Measurements from ENCODE around the gene SMC5.
A peak's percentile ranks its signal among the peaks of the same experiment; 100 is the strongest.
"Not testable (repeated sequence)": the region's sequence is repeated elsewhere in the genome, so short reads cannot be mapped to it uniquely, and the experiment has no call there.

SMC5 gene

DNA sequence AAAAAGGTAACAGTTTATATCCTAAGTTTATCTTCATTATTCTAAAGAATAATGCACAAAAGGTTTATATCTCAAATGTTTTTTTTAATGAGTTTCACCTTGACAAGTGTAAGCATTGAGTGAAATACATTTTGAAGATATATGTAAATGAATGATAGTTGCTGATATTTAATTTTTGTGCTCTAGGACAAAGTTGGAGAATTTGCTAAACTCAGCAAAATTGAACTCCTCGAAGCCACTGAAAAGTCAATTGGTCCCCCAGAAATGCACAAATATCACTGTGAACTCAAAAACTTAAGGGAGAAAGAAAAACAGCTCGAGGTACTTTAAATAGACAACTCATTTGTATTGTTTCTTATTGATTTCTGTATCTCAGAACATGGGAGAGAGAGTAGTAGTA lies 19.5 kb downstream of the SMC5 start:
- FAIRE-seq = no peak

DNA sequence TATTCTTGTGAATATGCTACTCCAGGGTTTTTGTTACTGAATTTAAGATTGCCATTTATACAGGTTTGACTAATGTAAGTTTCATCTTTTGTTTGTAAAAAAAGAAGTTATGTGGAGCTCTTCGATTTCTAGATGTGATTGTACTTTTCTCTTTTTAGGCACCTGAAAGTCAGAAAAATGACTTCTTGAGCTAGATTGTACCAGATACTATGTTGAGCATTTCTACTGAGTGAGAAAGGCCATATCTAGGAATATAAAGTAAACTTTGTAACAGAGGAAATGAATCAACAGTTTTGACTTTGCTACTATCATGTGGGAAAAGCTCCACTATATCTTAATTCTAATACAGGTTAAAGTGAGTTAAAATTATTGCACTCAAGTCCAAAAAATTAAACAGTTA lies 25.1 kb downstream of the SMC5 start:
- FAIRE-seq = no peak

DNA sequence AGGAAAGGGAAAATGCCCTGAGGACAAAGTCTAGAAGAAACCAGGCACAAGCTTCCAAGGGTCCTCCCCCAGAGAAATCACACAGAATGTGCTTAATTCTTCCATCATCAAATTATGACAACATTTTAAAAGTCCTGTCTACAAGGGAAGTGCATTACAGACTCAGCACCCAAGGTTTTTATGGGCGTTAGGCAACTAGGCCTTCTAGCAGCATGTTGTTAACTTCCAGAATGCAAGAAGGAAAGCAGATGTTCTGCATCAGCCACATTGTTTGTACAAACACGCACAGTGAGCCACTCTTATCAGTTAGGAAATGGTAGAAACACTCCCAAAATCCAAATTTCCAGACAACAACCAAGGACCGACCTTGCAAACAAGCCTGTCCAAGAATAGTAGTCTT lies 26.5 kb downstream of the SMC5 start:
- no peak for FAIRE-seq

DNA sequence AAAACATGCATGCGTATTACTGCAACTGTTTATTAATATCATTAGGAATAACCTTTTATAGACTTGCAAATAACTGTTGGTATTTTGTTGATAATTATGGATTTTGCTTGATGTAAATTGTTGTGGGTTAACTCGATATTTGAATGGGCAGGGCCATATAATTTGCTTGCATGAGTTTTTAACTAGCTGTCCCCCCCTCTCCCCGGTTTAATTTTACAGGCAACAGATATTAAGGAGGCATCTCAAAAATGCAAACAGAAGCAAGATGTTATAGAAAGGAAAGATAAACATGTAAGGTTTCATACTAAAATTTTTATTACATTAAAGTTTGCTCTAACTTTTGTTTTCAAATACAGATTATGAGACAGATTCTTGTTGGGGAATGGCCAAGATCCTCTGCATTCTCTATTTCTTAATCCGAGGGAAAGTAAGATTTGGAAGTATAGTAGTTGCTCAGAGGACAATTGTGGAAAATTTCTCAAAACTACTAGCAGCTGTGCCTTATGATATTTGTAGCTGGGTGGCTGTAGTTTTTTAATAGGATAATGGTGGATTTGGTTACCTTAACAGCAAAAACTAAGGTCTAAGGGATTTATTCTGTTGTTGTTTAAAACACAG lies 27.3 kb downstream of the SMC5 start:
- FAIRE-seq = no peak

DNA sequence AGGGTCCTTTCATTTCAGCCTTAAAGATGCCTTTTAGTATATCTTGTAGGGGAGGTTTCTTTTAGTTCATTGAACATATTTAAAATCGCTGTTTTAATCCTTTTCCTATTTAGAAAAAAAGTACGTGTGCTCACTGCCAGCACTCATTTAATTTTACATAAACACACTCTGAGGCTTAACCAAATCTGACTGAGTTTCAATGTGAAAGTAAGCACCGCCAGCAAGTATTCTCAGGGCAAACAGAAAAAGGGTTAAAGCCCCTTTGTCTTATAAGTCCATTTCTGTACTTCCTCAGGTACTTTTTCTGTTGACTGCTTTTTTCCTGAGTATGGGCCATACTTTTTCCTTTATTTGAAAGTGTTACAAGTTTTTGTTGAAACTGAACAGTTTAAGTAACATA lies 31.8 kb downstream of the SMC5 start:
- FAIRE-seq = no peak

DNA sequence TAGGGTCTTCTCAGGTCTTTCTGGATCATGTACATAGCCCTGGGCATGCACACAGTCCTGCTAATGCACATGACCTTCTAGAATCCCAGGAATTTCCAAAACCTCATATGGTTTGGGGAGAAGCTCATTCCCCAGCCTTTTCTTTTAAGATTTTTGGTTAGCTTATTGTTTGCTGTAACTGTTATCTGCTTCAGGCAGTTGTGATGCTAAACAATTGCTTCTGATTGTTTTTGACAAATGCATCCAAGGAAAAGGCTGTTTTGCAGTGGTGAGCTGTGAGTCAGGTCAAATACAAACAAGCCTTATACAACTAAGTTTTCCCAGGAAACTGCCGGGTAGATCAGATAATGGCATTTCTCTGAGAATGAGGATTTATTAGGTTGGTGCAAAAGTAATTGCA lies 32.7 kb downstream of the SMC5 start:
- no peak for FAIRE-seq

DNA sequence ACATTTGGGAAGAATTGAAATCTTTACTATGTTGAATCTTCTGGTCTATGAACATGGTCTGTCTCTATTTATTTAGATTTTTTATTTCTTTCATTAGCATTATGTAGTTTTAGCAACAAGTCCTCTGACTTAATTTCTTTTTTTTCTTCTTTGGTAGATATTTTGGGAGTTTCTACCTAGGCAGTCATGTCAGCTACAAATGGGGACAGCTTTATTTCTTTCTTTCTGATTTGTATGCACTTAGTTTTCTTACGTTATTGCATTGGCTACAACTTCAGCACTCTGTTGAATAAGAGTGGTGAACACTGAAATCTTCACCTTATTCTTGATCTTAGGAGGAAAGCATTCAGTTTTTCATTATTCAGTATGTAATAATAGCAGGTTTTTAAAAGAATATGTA lies 33.5 kb downstream of the SMC5 start:
- no peak for FAIRE-seq

DNA sequence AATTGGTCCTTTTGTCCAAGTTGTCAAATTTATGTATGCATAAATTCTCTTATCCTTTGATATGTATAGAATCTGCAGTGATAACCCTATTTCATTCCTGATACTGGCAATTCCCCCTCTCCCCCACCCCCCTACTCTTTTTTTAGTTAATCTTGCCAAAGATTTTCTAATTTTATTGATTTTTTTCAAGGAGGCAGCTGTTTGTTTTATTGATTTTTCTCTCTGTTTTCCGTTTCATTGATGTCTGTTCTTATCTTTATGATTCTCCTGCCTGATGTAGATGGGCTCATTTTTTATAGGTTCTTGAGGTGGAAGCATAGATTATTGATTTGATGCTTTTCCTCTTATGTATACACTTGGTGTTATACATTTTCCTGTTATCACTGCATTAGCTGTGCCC lies 34.4 kb downstream of the SMC5 start:
- FAIRE-seq = no peak

DNA sequence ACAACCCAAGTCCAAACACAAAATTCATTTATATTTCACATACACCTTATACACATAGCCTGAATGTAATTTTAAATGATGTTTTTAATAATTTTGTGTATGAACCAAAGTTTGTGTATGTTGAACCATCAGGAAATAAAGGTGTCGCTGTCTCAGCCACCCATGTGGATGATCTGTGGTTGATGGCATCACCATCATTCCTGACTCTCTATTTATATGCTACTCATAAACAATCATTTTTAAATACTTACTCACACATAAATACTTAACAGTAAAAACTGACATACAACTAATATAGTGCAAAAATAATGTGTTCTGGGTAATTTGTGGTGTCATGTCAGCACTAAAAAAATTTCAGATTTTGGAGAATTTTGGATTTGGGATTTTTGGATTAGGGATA lies 38.4 kb downstream of the SMC5 start:
- FAIRE-seq = no peak

DNA sequence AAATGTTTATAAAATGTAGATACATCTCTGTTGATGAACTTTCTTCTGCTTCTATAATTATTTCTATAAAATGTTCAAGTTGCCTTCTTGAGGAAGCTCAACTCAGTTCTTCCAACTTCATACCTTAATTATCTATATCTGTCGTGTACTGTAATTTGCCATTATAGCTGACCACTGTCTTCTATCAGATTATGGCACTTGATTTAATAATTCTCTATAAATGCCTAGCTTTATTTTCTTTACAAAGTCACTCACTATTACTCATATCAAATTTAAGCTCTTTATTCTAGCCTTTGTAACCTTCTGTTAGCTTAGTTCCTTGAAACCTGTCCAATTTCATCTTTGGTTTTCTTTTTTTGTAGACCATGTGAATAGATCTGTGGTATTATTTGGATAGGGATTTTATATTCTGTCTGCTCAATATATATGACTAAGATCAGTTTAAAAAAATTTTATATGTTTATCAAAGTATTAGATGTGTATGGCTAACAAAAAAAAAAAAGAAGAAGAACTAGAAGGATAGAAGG lies 39.5 kb downstream of the SMC5 start:
- FAIRE-seq = no peak

DNA sequence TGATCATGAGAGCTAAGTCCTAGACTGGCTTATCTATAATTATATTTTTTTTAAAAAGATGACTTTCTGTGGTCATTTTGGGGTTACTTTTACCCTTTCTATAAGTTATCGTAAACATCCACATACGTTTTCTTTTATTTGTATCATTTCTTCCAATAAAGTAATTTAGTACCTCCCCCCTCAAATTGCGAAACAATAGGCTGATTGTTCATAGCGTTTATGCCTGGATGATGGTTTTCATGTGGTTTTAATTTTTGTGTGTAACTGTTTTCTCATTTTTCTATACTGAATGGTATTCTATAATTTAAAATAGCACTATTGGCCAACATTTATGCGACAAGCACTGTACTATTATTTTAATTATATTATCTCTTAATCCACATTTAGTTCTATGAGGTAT lies 44.5 kb downstream of the SMC5 start:
- no peak for FAIRE-seq

DNA sequence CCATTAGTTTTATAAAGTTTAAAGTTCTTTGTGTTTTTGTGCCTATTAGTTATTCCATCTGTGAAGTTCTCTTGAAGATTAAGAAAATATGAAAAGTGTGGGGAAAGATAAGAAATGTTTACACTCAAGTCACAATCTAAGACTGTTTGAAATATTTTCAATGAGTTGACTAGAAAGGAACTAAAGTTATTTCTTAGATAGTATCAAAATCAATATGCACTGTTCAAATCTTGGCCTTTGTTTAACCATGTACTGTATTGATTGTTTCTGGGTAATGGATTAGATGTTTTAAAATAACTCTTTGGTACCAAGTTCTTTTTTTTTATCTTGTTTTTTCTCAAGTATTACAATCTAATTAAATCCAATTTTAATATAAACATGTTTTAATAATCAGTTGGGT lies 46.0 kb downstream of the SMC5 start:
- peak; percentile 78 for FAIRE-seq

DNA sequence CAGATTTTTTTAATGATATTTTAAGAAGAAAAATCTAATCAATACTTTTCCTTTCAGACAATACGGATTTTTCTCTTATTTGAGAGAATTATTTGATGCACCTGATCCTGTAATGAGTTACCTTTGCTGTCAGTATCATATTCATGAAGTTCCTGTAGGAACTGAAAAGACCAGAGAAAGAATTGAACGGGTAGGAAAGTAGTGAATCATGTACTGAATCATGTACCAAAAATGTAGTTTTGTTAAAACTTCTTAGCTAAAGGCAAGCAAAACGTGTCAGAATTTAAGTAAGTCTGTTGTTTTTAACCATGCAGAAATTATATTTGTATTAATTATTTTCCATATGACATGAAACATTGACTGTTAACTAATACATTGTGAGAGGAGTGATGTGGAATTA lies 56.6 kb downstream of the SMC5 start:
- no peak for FAIRE-seq

DNA sequence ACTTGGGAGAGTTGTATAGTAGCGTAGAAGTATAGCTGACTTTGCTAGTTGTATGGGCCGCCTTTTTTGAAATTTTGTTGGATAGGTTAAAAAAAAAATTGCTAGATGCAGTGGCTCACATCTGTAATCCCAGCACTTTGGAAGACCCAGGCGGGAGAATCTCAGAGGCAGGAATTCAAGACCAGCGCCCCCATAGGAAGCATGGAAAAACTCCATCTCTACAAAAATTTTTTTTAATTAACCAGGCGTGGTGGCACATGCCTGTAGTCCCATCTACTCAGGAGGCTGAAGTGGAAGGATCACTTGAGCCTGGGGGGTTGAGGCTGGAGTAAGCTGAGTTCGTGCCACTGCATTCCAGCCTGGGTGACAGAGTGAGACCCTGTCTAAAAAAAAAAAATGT lies 59.2 kb downstream of the SMC5 start:
- FAIRE-seq = no peak

DNA sequence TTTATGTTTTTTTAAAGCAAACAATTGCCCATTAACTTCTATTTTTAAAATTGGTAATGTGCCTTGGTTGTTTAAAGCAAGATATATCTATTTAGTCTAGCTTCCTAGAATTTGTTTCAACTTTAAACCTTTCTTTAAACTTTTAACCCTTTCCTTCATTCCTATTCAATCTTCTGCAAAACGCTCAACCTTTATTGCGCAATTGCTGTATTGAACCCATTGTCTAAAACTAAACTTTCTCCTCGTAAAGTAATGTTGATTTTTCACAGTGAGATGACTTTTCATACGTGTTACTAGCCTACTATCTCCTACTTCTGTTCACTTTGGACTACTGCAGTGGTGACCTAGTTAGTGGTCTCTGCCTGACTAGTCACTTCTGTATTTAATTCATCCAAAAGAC lies 63.3 kb downstream of the SMC5 start:
- no peak for FAIRE-seq

DNA sequence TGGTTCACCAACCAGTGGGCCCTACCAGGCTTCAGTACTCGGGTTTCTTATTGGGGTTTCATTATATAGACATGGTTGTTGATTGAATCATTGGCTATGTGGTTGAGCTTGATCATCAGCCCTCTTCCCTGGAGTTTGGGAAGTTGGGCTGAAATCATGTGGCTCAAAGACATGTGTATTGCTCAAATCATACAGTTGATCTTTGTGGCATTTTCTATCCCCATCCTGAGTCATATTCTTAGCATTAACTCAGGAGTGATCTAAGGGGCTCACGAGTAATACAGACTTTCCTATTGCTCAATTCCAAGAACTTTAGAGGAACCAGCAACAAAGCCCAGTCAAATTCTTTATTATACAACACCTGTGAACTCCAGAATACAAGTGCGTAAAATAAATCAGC lies 66.2 kb downstream of the SMC5 start:
- FAIRE-seq = no peak

DNA sequence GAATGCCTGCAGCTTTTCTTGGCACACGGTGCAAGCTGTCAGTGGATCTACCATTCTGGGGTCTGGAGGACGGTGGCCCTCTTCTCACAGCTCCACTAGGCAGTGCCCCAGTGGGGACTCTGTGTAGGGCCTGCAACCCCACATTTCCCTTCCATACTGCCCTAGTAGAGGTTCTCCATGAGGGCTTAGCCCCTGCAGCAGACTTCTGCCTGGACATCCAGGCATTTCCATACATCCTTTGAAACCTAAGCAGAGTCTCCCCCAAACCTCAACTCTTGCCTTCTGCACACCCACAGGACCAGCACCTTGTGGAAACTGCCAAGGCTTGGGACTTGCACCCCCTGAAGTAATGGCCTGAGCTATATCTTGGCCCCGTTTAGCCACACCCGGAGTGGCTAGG lies 69.8 kb downstream of the SMC5 start:
- FAIRE-seq = not testable (repeated sequence)

DNA sequence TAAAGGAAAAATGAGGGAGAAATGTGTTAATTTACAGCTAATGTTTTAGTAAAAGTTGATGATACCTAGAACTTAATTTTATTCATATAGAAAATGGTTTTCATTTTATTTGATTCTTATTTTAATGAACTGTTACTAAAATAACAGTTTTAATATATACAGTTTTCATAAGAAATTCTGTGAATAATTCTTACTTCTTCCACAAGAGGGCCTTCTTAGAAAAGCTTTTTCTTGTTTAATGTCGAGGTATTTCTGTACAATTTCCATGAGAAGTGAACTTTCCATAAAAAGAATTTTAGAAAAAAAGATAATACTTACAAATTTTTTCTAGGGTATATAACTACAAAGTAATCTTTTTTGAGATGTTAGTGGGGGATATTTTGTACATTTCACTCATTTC lies 81.8 kb downstream of the SMC5 start:
- FAIRE-seq = peak; percentile 98

DNA sequence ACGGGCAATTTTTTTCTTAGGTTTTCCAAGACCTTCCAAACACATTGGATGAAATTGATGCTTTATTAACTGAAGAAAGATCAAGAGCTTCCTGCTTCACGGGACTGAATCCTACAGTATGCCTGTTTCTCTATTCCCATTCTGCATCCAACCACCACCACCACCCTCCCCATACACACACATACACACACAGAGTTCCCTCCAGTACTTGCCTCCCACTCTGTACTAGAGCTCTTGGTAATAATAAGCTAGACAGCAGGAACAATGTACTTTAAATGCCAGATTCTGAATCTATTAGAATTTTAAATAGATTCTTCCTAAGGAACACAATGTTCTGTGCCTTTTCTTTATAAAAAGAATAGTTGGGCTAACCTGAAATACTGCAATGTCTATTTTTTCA lies 88.3 kb downstream of the SMC5 start:
- FAIRE-seq = no peak

DNA sequence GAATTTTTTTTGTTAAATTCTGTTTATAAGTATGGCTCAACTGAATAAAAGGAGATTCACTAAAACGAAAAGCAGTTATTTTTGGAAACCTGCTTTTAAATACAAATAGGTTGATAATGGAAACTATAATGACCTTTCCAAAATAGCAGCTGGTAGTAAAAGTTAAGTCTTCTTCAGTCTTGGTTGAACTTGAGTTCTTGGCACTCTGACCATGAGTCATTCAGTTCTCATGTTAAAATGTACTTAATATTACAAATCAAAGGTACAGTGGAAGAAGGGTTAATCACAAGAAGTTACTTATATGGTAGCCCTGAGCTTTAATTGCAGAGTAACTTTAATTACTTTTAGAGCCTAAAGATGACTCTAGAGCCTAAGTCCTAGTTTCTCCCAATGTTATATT lies 93.6 kb downstream of the SMC5 start:
- no peak for FAIRE-seq

DNA sequence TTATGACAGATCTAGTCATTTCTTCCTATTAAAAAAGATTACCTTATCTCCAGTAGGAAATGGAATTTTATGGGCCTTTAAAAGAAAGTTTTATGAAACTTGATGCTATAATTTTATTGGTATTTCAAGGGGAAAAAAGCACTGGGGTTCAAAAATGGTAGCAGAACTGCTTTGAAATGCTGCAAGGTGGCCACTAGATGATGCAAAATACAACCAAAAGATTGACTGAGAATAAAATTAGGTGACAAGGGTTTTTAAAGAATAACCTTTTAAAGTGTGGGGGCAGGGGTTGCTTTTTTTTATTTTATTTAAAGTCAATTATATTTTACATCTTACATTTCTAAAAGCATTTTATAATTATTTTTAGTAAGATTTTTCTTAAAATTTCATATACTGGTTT lies 94.0 kb downstream of the SMC5 start:
- FAIRE-seq = no peak

DNA sequence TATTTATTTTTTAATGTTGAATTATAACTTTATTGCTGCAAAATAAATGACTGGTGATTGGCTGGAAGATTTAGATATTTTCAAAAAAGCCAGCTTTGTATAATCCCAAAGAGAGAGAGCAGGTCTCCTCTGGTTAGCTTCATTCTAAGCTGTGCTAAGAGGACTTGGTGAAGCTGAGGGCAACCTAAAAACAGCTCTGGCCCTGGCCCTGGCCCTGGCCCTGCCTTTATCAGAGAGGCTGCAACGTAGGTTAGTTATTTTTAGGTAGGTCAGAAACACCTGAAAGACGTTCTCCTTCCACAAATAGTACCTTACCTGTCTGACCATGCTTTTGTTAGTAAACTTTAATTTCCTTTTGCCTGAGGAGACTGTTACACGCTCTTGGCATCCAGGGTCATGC lies 97.0 kb downstream of the SMC5 start:
- no peak for FAIRE-seq

DNA sequence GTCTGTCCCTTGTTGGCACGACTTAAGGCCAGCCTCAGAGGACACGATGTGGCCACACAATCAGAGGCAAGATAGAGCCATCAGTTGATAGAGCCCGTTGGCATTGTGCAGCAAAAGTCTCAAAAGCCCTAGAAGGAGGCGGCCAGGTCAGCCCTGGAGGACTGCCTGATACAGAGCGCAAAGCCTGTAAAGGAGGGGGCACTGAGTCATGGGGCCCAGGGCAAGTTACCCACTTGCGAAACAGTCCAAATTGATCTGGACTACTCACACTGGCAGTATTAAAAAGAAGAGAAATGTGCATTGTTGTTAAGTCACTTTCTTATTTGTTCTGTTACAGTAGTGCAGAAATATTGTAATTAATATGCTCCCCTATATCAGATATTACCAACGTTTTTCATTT lies 104.2 kb downstream of the SMC5 start:
- no peak for FAIRE-seq

DNA sequence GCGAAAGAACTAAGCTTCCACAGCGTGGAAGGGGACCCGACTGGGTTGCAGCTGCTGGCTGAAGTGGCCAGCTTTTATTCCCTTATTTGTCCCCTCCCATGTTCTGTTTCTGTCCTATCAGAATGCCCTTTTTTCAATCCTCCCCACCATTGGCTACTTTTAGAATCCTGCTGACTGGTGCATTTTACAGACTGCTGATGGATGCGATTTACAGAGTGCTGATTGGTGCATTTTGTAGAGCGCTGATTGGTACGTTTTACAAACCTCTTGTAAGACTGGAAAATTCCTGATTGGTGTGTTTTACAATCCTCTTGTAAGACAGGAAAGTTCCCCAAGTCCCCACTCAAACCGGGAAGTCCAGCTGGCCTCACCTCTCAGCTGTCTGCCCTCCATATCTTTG lies 105.0 kb downstream of the SMC5 start:
- FAIRE-seq = no peak

DNA sequence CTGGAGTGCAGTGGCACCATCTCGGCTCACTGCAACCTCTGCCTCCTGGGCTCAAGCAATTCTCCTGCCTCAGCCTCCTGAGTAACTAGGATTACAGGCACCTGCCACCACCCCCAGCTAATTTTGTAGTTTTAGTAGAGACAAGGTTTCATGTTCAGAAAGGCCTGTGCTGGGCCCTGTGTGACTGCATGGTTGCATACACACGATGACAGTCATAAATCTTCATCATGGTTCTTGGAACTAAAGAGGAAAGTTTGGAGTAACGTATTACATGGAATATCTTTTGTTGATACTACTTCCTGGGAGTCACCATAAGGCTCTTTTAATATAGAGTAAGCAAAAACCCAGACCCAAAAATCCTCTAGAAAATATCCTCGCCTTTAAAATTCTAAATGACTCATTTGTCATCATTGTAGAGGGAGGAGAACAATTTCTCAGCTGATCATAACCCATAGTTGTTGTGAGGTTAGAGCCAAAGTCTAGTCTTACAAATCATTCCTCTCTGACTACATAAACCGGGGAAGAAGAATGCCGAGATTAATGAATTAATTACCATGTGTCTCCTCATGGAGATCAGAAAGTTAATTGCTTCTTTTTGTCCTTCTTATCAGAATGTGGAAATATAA lies 108.6 kb downstream of the SMC5 start:
- FAIRE-seq = no peak
